ENCODE measurements around the gene IRX6. TPM values are rescaled to one million over a fixed set of nuclear protein-coding genes. Genes with fewer than 3 reads are reported as not detected.

IRX6 gene
- total and polyA plus RNA-seq, 2 donors (not counting 3 experiments of a cell fraction or from before 2014, with no cell fraction given): not detected

DNA sequence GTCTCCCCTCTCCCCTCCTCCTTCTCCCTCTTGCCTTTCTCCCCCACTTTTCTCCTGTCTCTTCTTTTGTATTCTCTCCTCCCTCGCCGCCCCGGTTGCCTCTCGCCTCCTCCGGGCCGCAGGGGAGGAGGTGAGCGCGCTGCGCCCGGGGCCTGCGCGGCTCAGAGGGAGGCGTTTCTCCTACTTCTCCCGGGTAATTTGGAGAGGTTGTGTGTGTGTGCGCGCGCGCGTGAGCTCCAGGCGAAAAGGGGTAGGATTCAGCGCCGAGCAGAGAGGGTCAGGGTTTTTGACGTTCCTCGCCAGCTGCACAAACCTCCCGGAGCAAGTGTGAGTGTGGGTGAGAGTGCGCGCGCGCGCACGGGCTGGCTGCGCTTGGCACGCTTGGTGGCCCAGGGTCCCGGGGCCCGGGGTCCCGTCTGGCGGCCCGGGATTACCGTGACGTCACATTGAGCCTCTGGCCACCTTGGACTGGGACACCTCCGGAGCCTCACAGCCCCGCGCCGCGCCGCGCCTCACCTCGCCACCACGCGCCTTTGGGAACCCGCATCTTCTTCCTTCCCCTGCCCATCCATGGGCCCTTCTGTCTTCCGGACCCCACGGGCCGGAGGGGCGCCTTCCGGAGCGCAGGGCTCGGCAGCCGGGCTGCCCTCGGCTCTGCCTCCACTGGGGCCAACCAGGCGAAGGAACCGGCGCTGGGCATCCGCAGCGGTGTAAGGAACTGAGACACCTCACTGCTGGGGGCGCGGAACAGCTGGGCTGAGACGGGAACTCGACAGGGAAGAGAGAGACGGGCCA lies 479 bp downstream of the IRX6 start:
- Histone ChIP-seq H2AFZ (ENCODE audit: low read depth, low read length) (no peak overlapping the region), H3K79me2 (ENCODE audit: control insufficient read depth, insufficient read depth, low read length) (no peaks in the 10 kb centered on the region), H3K9me1 (replicated peaks; ENCODE audit: control insufficient read depth, extremely low read depth, insufficient read depth, low read length) (no peaks in the 10 kb centered on the region), H3K27ac (ENCODE audit: insufficient read depth, low read depth, low read length) (no peak overlapping the region), H3K27me3 (ENCODE audit: control insufficient read depth in 2 of 2, insufficient read depth in 2 of 2, low read length in 2 of 2) (peaks cover 27 to 28% of the 10 kb centered on the region in 2 experiments), H3K4me2 (ENCODE audit: insufficient read depth, low read length) (no peak overlapping the region), H3K4me1 (ENCODE audit: control insufficient read depth, extremely low read depth, insufficient read depth, low read length) (no peaks in the 10 kb centered on the region), H3K36me3 (ENCODE audit: control insufficient read depth in 2 of 2, extremely low read depth in 1 of 2, insufficient read depth in 2 of 2, low read length in 2 of 2) (no peaks in the 10 kb centered on the region), H4K20me1 (replicated peaks; ENCODE audit: control insufficient read depth, extremely low read depth, insufficient read depth, low read length) (no peaks in the 10 kb centered on the region), H3K9me3 (replicated peaks; ENCODE audit: control insufficient read depth, insufficient read depth, low read length) (no peaks in the 10 kb centered on the region), H3K9ac (replicated peaks; ENCODE audit: extremely low read depth, insufficient read depth, low read length) (no peak overlapping the region), H3K4me3 (replicated peaks in 1 of 3; ENCODE audit: insufficient read depth in 1 of 3, low read depth in 1 of 3, low read length in 3 of 3) (no peak overlapping the region)
- BruUV-seq (replicated peaks): no TSS peak
- dilution Hi-C loops (cut with MboI; ENCODE audit: extremely low pct_ligation_motif_present, low sequenced_read_pairs) (no loop called here), intact Hi-C loops (cut with micrococcal nuclease) (no loop called here)
- ChIA-PET POLR2A (no interaction called here), CTCF (no interaction called here)
- TF ChIP-seq MAX (IDR thresholded peaks at IDR 0.05; ENCODE audit: insufficient read depth, insufficient read length) (no peak), CTCF (IDR thresholded peaks at IDR 0.05; ENCODE audit: extremely low read depth in 1 of 2, insufficient read depth in 1 of 2, low read depth in 1 of 2, low read length in 2 of 2) (no peak), MYC (IDR thresholded peaks at IDR 0.05; ENCODE audit: low read depth, low read length) (no peak), POLR2A (IDR thresholded peaks at IDR 0.05; ENCODE audit: low read depth, low read length) (no peak), POLR2AphosphoS5 (IDR thresholded peaks at IDR 0.05; ENCODE audit: insufficient read depth, low read depth, low read length) (no peak), EZH2 (IDR thresholded peaks at IDR 0.05; ENCODE audit: borderline replicate concordance, low read depth, low read length, severe bottlenecking) (no peak), GATA2 (IDR thresholded peaks at IDR 0.05; ENCODE audit: insufficient read depth, insufficient read length, low read depth, low read length) (no peak), JUN (IDR thresholded peaks at IDR 0.05; ENCODE audit: borderline replicate concordance, insufficient read depth, insufficient read length, low read depth) (no peak), FOS (IDR thresholded peaks at IDR 0.05; ENCODE audit: borderline replicate concordance, insufficient read depth, low read length) (no peak)
- FAIRE-seq (no peak), DNase-seq (ENCODE audit: low read depth, low spot score) (no peak)

Measured in endothelial cell of umbilical vein (primary cell).